ENCODE measurements around the gene NLGN4Y.

The NLGN4Y gene

DNA sequence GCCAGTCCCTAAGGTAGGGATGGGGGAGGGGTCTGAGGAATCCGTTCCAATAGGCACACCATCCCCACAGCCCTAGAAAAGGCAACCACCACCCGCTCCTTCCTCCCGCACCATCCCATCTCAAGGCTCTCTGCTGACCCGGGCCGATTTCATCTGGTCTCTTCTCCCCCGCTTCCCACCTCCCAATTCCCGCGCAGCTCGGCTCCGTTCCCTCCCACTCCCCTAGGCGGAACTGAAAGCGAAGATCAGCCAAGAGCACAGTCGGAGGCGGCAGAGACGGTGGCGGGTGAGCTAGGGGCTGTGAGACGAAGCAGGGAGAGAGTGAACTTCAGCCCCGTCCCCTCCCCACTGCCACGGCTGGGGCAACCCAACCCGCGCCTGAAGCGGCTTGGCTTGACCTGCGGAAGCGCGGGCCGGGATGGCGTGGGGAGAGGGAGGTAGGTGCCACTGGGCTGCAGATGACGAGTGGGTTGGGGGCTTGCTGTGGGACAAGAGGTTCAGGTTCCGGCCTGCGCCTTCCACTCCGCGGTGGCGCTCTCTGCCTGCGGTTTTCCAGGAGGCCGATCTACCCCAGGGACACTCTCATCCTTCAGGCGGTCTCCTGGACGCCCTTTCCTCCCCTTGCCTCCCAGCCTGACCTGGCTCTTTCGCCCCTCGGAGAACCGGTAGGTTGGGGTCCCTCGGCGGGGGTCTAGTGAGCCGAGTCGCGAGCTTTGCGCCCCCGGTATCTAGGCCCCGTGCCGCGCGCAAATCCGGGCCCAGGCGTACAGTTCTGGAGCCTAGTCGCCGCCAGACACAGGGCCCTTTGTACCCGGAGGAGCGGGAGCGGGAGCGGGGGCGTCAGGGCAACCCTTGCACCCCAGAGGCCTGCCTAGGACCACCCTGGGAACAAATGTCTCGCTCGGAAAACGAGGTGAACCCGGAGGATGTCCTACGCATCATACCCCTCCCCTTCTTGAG lies at the start of gene NLGN4Y:
NLGN4Y (plus strand) TSS at position 258 of the 960 bp plus-strand sequence. CDS start 97,591 bp downstream, outside the sequence.
- DNase-seq, result peak; percentile 71

DNA sequence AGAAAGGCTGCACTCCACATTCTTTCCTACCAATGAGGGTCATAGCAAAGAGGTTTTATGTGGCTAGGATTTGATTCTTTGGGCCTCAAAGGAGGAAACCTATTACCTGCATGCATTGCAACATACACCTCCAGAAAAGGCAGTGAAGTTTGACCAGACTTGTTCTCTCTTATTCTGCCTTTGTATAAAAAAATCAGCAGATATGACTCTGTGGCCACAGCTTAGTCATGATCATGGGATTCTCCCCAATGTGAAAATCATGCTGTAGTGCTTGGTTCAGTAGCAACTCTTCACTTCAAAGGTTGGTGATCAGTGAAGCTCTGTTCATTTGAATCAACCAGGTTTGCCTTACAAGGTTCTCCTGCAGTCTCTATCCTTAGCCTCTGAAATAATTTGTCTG lies 38.4 kb upstream of the NLGN4Y start:
- no peak for DNase-seq

DNA sequence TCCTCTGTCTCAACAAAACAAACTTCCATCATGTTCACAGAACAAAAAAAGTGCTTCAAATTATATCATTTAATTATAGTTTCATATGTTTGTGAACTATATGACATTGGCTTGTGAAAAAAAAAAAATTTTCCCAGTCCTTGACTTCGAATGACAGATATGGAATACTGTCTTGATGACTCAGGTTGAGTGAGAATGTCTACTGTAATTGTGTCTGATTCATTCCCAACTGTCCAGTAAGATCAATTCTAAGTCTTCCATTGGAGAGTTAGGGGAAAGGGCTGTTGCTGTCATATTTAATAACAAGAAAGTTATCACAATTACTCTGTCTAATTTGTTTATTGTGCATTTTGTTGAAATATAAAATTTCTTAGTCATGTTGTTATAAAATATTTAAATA lies 34.1 kb upstream of the NLGN4Y start:
- no peak for DNase-seq

DNA sequence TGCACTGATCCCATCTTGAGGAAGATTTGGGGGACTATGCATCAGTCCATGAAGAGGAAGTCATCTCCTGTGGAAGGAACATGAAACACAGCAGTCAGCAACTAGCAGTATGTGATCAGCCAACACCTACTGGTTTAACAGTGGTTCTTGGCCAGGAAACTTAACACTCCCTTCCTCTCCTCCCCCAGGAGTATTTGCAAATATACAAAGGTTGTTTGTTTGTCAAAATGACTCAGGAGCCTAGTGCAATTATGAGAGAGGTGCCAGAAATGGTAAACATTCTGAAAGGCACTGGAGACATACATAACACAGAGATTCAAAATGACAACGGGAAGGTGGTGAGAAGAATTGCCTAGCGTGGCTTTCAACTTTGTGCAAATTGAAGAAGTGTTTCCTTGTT lies 26.3 kb upstream of the NLGN4Y start:
- DNase-seq, result no peak

DNA sequence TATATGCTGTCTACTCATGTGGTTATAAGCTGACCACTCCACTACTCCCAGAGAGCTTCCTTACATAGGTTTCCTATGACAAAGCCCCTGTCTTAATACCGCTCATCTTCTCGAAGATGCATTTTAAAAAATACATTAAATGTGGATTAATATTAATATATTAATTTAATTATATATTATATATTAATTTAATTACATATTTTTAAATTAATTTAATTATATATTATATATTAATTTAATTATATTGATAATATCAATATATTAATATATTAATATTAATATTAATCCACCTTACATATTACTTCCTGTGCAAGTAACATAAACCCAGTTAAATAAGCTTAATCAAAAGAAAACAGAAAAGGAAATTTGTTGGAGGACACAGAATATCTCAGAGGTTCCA lies 19.7 kb upstream of the NLGN4Y start:
- no peak for DNase-seq

DNA sequence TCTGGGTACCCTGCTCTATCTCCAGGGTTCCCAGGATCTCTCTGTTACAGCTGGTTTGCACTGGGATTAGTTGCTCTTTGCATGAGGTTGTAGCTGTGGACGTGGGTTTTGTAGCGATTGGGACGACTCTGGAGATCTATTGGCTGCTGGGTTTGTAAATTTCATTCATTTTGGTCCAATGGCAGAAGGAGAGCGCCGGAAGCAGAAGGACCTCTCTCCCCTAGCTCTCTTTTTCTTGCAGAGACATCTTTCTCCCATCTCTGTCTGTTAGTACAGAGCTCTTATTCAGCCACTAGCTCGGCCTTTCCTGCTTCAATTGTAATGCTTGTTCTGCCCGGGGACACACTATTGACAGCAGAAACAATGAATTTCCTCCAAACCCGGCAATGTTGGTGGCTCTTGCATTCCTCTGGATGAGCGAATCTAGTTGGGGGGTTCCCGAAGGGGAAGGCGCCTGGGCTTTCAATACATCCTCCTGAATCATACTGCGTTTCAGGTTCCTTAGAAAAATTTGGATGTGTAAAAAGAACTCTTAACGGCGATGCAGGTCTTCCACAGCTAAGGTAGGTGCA lies 1.9 kb upstream of the NLGN4Y start:
- DNase-seq, result no peak

DNA sequence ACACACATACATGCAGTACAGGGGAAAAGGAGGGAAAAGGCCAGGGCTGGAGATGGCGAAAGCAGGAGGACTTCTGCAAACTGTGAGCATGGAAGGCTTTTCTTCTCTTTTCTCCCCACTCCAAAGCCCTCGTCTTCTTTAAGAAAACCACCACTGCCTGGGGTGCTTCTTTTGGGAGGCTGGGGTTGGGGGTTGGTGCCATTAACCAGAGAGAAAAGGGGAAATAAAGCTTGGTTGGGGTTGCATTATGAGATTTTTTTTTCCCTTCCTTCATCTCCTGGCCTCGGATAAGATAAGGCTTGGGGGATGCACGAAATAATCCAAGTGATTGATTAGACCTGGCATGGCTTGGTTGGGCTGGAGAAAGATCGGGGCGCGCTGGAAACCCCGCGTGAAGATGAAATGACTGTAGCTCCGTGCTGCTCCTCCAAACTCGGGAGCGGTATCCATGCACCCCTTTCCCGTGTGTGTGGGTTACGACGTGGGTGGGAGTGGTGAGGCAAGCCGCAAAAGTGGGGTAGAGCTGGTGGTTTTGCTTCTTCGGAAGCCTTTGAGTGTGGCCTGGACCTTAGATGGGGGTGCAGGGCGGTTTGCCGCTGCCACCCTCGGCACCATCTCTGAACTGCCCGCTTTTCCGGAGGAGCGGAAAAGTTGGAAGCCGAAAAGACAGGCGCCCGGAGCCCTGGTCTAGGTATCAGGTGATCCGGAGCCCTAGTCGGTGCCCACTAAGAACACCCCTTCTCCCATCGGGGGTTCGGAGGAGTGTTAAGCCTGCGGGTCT lies 648 bp upstream of the NLGN4Y start:
- peak; percentile 61 for DNase-seq

DNA sequence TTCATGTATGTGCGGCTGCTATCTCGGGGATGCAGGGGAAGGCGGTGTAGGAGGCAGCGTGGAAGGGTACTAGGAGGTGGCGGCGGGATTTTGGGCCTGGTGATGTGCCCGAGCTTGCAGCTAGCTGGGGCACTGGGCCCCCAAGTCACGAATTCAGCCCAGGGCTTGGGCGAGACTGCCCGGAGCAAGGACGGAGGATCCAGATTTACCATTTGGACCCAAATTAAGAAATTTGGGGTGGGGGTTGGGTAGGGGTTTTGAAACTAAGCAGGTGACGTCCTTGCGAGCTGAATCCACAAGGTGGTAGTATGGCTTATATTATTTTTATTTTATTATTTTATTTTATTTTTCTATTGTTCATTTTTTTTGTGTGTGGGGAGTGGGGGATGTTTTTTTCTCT lies 986 bp downstream of the NLGN4Y start:
- DNase-seq, result no peak

DNA sequence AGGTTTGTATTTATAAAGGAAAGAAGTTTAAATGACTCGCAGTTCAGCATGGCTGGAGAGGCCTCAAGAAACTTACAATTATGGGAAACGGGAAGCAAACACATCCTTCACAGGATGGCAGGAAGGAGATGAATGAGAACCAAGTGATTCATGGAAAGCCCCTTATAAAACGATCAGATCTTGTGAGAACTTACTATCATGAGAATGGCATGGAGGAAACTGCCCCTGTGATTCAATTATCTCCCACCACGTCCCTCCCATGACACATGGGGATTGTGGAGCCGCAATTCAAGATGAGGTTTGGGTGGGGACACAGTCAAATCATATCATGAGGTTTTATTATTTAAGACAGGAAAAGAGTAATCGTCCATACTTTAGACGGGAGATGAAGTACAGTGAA lies 4.0 kb downstream of the NLGN4Y start:
- DNase-seq, result no peak

DNA sequence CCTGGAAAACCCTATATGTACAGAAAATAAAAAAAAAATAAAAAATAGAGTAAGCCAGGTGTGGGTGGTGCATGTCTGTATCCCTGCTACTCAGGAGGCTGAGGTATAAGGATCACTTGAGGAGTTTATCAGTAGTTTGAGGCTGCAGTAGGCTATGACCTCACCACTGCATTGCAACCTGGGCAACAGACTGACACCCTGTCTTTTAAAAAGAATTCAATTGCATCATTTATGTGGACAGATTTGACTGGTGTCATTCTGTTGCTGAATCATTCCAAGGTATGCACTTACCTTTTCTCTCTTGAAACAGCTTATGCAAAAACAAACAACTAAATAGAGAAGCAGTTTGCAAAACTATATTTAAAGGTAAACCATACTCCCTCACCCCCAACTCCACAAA lies 12.4 kb downstream of the NLGN4Y start:
- DNase-seq, result no peak

DNA sequence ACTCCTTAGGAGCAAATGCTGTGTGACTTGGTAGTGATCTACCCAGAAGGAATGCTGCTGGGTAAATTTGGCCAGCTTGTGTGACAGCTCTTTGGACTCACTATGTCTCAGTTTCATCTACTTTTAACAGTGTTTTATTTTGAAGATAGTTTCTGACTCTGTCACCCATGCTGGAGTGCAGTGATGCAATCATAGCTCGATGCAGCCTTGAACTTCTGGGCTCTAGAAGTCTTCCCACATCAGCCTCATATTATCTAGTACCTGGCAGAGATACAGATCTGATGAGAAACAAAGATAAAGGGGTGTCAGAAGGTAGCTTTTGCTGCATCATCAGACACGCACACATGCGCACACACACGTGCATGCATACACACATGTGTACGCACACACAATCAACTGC lies 19.2 kb downstream of the NLGN4Y start:
- DNase-seq, result no peak

DNA sequence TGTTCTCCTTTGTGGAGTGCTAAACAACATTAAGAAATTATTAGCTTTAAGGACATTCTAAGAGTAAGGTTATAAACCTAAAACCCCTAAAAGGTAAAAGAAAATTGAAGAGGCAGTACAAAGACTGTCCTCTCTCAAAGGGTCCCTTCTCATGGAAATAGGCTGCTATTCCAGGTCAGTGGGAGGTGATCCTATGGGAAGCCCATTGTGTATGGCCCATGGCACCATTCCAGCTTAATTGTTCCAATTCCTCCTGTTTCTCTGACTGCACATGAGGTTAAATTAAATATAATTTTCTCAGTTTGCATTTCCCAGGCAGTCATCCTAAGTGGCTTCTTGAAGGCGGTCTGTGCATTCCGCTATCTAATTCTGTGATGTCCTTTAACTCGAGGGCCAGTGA lies 57.0 kb downstream of the NLGN4Y start:
- no peak for DNase-seq

DNA sequence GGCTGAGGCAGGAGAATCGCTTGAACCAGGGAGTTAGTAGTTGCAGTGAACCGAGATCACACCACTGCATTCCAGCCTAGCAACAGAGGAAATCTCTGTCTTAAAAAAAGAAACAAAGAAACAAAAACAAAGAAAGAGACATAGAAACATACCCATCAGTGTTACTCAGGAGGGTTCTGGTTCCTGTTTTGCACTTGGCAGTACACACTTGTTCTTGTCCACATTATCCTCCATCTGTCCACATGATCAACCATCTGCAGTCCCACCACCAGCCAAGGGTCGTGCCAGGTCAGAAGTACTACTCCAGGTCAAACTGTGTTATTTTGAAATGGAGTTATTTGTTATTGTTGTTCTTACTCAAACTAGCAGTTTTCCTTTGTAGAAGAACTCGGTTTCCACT lies 62.4 kb downstream of the NLGN4Y start:
- no peak for DNase-seq

DNA sequence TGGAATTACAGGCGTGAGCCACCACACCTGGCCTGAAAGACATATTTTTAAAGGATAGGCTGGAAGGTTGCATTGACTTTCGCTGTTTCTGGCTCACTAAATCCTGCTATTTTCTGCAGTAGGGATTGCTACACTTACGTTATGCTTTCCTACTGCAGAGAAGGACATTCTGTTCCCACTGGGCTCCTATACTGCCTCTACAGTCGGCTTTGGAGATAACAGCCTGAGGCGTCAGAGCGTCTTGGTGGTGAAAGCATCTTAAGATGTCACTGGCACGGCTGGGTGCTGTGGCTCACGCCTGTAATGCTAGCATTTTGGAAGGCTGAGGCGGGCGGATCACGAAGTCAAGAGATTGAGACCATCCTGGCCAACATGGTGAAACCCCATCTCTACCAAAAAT lies 77.0 kb downstream of the NLGN4Y start:
- no peak for DNase-seq

DNA sequence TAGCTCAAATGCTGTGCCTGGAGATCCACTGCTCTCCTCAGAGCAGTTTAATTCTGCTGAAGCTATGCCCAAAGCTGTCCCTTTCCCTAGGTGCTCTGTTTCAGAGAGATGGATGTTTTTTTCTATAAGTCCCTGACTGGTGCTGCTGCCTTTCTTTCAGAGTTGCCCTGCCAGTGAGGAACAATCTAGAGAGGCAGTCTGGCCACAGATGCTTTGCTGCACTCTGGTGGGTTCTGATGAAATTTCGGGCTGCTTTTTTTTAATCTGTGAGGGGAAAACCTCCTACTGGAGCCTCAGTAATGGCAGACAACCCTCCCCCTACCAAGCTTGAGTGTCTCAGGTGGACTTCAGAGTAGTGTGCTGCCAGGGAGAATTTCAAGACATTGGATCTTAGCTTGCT lies 93.3 kb downstream of the NLGN4Y start:
- no peak for DNase-seq

DNA sequence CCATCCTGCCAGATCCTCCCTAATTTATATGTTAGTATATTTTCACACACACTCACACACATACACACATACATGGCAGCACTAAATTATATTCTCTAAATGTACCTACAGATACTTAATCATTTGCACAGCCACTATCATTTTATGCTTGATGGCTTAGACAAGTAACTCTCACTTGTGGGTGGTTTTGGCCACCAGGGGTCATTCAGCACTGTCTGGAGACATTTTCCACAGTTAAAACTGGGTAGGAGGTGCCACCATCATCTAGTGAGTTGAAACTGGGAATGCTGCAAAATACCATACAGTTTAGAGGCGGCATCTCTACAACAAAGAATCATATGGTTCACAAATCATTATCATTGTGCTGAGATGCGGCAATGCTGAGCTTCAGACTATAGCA lies 94.2 kb downstream of the NLGN4Y start:
- DNase-seq, result no peak

DNA sequence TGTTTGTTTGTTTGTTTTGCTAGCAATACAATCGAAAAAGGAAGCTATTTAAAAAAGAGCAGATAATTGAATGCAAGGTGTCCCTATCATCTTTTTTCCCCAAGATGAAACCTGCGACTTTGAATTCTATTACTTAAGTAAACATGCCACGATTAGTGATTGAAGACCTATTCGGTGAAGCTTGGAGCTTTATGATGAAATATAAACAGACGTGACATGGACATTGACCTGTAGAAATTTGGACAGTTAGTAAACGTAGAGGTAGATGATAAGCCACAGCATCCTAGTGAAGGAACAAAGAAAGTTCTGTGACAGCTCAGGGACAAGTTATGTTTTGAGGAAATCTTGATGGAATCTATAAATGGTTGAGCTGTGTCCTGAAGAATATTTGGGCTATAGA lies 103.9 kb downstream of the NLGN4Y start:
- DNase-seq, result no peak

DNA sequence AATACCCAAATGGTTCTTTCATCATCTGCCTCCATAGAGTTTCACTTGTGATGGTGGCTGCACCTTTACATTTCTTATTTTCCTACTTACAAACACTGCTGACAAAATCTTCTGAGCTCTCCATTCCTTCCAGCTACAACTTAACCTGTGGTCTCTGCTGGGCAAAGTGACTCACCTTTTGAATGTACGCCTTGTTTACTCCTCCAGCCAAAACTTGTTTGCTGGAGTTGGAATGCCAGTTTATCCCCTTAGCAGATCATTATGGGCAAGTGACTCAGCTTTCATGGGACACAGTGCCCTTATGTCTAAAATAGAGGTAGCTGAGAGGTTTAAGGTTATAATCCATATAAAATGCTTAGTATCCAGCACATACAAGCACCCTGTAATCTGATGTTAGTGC lies 107.3 kb downstream of the NLGN4Y start:
- no peak for DNase-seq

DNA sequence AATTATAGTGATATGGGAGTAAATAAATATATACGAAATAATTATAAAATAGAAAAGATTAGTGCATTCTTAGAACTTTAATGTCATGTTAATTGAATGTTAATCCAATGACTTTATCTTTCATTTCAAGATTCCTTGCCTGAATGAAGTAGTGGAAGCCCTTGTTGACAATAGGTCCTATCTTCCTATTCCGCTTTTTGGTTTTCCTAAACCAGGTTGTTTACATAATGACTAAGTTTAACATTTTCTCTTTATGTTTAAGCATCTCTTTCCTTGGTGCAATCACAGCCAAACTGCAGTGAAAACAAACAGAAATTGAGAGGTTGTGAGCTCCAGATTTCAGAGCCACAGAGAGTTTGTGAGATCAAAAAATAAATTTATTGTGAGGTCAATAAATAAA lies 109.4 kb downstream of the NLGN4Y start:
- DNase-seq, result no peak

DNA sequence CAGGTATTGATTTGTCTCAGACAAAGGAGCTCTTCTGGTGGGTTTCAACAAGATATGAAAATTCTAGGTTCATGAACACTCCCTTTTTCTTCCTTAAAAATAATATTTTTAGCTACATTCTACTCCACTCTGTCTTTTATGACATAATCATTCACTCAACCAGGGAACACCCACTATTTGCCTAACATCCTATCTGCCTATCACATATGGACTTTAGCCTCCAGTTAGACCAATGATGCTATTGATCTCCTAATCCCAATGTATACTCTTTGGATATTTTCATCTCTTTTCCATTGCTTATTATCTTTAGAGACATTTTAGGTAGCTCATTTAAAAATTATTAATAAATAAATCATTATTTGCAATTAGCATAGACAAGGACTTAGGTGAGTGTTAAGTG lies 110.6 kb downstream of the NLGN4Y start:
- no peak for DNase-seq

DNA sequence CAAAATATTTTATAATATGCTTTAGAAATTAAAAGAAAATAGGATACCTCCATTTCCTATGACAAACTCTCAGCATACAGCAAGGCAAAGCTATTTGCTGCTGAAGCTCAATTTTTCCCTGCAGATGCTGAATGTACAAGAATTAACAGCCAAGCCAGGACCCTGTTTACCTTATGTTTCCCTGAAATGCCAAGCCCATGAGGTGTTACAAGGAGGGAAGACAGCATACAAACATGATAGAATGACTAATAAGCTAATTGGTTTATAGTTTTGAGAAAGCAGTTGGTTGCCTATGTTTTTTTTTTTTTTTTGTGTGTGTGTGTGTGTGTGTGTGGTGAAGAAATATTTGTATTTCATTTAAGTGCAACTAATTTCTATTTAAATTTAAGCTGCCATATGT lies 113.2 kb downstream of the NLGN4Y start:
- no peak for DNase-seq

DNA sequence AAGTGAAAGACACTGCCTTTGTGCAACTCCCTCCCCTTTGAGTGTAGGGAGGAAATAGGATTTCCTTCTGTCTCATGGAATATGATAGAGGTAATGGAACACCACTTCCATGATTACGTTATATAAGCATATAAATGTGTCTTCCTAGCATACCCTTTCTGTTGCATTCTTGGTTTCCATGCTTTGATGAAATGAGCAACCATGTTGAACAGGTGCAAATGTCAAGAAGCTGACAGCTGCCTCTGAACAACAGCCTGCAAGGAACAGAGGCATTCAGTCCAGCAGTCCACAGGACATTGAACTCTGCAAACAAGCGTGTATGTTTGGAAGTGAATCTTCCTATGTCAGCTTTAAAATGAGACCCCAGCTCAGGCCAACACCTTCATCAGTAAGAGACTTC lies 117.5 kb downstream of the NLGN4Y start:
- no peak for DNase-seq

DNA sequence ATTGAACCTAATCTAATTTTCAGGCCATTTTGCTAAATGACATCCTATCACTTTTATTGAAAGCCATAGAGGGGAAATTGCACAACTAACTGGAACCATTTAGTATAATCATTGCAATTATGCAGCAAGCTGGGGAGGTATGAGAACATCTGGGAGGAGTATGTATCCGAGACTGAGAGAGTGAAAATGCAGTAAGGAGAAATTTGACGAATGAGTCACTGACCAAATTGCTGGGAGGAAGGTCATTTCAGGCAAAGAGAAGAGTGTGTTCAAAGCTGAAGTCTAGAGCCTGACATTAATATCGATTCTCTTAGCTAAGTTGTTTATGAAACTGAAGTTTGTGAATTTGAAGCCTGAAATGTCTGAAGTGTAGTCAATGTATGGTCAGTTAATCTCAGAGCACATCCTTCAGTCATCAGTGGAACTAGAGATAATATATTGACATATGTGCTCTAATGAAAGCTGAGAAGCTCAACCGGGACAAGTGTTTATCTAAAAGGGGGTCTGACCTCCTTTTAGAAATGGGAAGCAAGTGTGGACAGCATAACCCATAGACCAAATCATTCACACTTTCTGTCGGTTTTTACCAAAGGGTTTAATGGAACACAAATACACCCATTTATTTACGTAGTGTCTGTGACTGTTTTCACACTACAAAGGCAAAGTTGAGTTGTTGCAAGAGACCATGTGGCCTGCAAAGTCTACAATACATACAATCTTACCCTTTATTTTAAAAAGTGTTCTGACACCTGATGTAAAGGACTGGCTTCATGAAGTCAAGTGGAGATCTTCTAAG lies 120.0 kb downstream of the NLGN4Y start:
- no peak for DNase-seq
